ENCODE data around the gene ALDH3B2. TPM values are rescaled to one million over a fixed set of nuclear protein-coding genes. Genes with fewer than 3 reads are reported as not detected.
A peak's percentile ranks its signal among the peaks of the same experiment; 100 is the strongest.

ALDH3B2 gene
- polyA plus RNA-seq, 1 of the 3 experiments (the other 2 are of a cell fraction): not detected

- TF ChIP-seq REST (IDR thresholded peaks at IDR 0.05; ENCODE audit: low read depth, low read length) (no peak), RAD21 (IDR thresholded peaks at IDR 0.05; ENCODE audit: low read length) (no peak), FOXM1 (IDR thresholded peaks at IDR 0.05; ENCODE audit: low read depth) (no peak), NRF1 (IDR thresholded peaks at IDR 0.05; ENCODE audit: low read depth, low read length) (no peak)
Measured at GRCh38 chr11:67668192-67668551, 6.3 kb downstream of the ALDH3B2 start (continued).

GRCh38 chr11:67667490-67668191 is 6.8 kb downstream of the ALDH3B2 start:
- no peaks in the 10 kb centered on the region for H4K20me1 ChIP-seq (ENCODE audit: insufficient read depth)

GRCh38 chr11:67666676-67667489 is 7.5 kb downstream of the ALDH3B2 start:
- Histone ChIP-seq H3K4me1 (ENCODE audit: control insufficient read depth in 1 of 2, insufficient read depth in 2 of 2, low read depth in 1 of 2, low read length in 1 of 2) (no peaks in the 10 kb centered on the region), H3K4me3 (ENCODE audit: low read depth in 2 of 2, low read length in 1 of 2) (no peak overlapping the region), H2AFZ (ENCODE audit: low read depth) (no peak overlapping the region), H3K27me3 (ENCODE audit: insufficient read depth) (peaks cover 3% of the 10 kb centered on the region; the same call in 1 of the 2 replicates), H3K4me2 (no peak overlapping the region), H3K36me3 (replicated peaks in 1 of 2; ENCODE audit: control insufficient read depth in 1 of 2, insufficient read depth in 2 of 2, low read length in 1 of 2) (no peaks in the 10 kb centered on the region), H3K9me2 (no peaks in the 10 kb centered on the region), H3K27ac (ENCODE audit: low read depth in 2 of 2, low read length in 1 of 2) (no peak overlapping the region), H3F3A (replicated peaks; ENCODE audit: insufficient read depth) (no peaks in the 10 kb centered on the region), H3K79me2 (ENCODE audit: insufficient read depth) (no peaks in the 10 kb centered on the region), H3K9ac (no peak overlapping the region), H4K20me1 (ENCODE audit: insufficient read depth) (no peaks in the 10 kb centered on the region), H3K9me3 (no peaks in the 10 kb centered on the region)
- ChIA-PET POLR2A (no interaction called here), CTCF (interaction anchor here (1.8 to 2.1 kb wide), 3 partner anchors 19 to 38 kb away, joined by 6 to 8 read pairs (median 6); partner anchors contain the start of gene NUDT8)
- 60% methylated on average over 10 of the region's 20 CpGs for WGBS (ENCODE audit: low lambda C conversion rate)
- peak; percentile 22 for DNase-seq
- TF ChIP-seq USF2 (IDR thresholded peaks at IDR 0.05; ENCODE audit: borderline replicate concordance, low read depth, low read length): no peak
- no peak for TF ChIP-seq CTCF (IDR thresholded peaks at IDR 0.05)
- no peak for TF ChIP-seq TEAD4 (IDR thresholded peaks at IDR 0.05; ENCODE audit: borderline replicate concordance, insufficient read depth)
- TF ChIP-seq FOSL2 (IDR thresholded peaks at IDR 0.05; ENCODE audit: borderline replicate concordance, low read depth): no peak
- TF ChIP-seq ZBTB33 (IDR thresholded peaks at IDR 0.05; ENCODE audit: borderline replicate concordance, low read depth): no peak
- TF ChIP-seq JUND (IDR thresholded peaks at IDR 0.05): no peak
- no peak for TF ChIP-seq POLR2AphosphoS5 (IDR thresholded peaks at IDR 0.05; ENCODE audit: low read depth, low read length)

More at GRCh38 chr11:67667490-67668191, 6.8 kb downstream of the ALDH3B2 start:
- H3K9me2 ChIP-seq: no peaks in the 10 kb centered on the region
- no peak for TF ChIP-seq GABPA (IDR thresholded peaks at IDR 0.05; ENCODE audit: low read depth)
- no peak for TF ChIP-seq MXI1 (IDR thresholded peaks at IDR 0.05; ENCODE audit: low read depth, low read length)
- TF ChIP-seq SMC3 (IDR thresholded peaks at IDR 0.05; ENCODE audit: low read depth, low read length): no peak
- no peak for TF ChIP-seq NFIC (IDR thresholded peaks at IDR 0.05; ENCODE audit: borderline replicate concordance)
- TF ChIP-seq SIN3A (IDR thresholded peaks at IDR 0.05; ENCODE audit: borderline replicate concordance, low read depth, low read length): no peak
- no peak for TF ChIP-seq TEAD4 (IDR thresholded peaks at IDR 0.05; ENCODE audit: borderline replicate concordance, insufficient read depth)
- no peak for TF ChIP-seq EZH2phosphoT487 (IDR thresholded peaks at IDR 0.05; ENCODE audit: borderline replicate concordance, low read depth)
- no peak for TF ChIP-seq JUND (IDR thresholded peaks at IDR 0.05)
- no peak overlapping the region for H3K4me3 ChIP-seq (ENCODE audit: low read depth in 2 of 2, low read length in 1 of 2)
- 44% methylated on average over 9 of the region's 26 CpGs for WGBS (ENCODE audit: low lambda C conversion rate)
- H3K4me2 ChIP-seq: no peak overlapping the region
- H3K27ac ChIP-seq (ENCODE audit: low read depth in 2 of 2, low read length in 1 of 2): no peak overlapping the region
- no peaks in the 10 kb centered on the region for H3K9me3 ChIP-seq
- H3K36me3 ChIP-seq (replicated peaks in 1 of 2; ENCODE audit: control insufficient read depth in 1 of 2, insufficient read depth in 2 of 2, low read length in 1 of 2): no peaks in the 10 kb centered on the region
- H3K79me2 ChIP-seq (ENCODE audit: insufficient read depth): no peaks in the 10 kb centered on the region
- peak; percentile 56 for DNase-seq
- no peak overlapping the region for H3K9ac ChIP-seq
- no peaks in the 10 kb centered on the region for H3K4me1 ChIP-seq (ENCODE audit: control insufficient read depth in 1 of 2, insufficient read depth in 2 of 2, low read depth in 1 of 2, low read length in 1 of 2)
- no peaks in the 10 kb centered on the region for H3F3A ChIP-seq (replicated peaks; ENCODE audit: insufficient read depth)
- H2AFZ ChIP-seq (ENCODE audit: low read depth): no peak overlapping the region
- ChIA-PET POLR2A (no interaction called here), CTCF (interaction anchor here (1.3 to 2.1 kb wide), 4 partner anchors 8 to 38 kb away, joined by 4 to 8 read pairs (median 6); partner anchors contain the start of gene NUDT8)
- H3K27me3 ChIP-seq (ENCODE audit: insufficient read depth): no peaks in the 10 kb centered on the region; the same call in 1 of the 2 replicates

All from SK-N-SH (cell line).